H9 (cell line): Measurements from ENCODE around the gene TRIOBP. TPM values are rescaled to one million over a fixed set of nuclear protein-coding genes. Genes with fewer than 3 reads are reported as not detected.

Experiments used
- DNase-seq: peaks from one replicate; pipeline ENCODE4 v3.0.0-alpha.2; 2017
- H2AFZ ChIP-seq: one replicate; pipeline ENCODE4 v1.6.1; 2013; ENCODE audit warnings: mild to moderate bottlenecking, low read length, control low read depth, moderate library complexity
- H2AK5ac ChIP-seq: 2 replicates; pipeline ENCODE4 v1.6.1; 2013; ENCODE audit warnings: low read length, control low read depth, mixed read lengths; ENCODE audit not compliant: insufficient read length
- H2BK120ac ChIP-seq: one replicate; pipeline ENCODE4 v1.6.1; 2013; ENCODE audit warnings: low read depth, mild to moderate bottlenecking, low read length, control low read depth, inconsistent platforms; ENCODE audit not compliant: poor library complexity, severe bottlenecking
- H2BK12ac ChIP-seq: 2 replicates; pipeline ENCODE4 v1.6.1; 2013; ENCODE audit warnings: low read length, control low read depth, mixed read lengths, low read depth; ENCODE audit not compliant: insufficient read length
- H2BK15ac ChIP-seq: 2 replicates; pipeline ENCODE4 v1.6.1; 2013; ENCODE audit warnings: low read depth, low read length, control low read depth
- H2BK20ac ChIP-seq: one replicate; pipeline ENCODE4 v1.6.1; 2013; ENCODE audit warnings: low read depth, mild to moderate bottlenecking, low read length, control low read depth, inconsistent platforms; ENCODE audit not compliant: poor library complexity, severe bottlenecking
- H2BK5ac ChIP-seq: 2 replicates; pipeline ENCODE4 v1.6.1; 2013; ENCODE audit warnings: low read length, control low read depth, mixed read lengths; ENCODE audit not compliant: insufficient read length
- H3K14ac ChIP-seq: 2 replicates; pipeline ENCODE4 v1.6.1; 2013; ENCODE audit warnings: low read length, control low read depth; ENCODE audit not compliant: insufficient read depth
- H3K18ac ChIP-seq: 2 replicates; pipeline ENCODE4 v1.6.1; 2013; ENCODE audit warnings: low read depth, mild to moderate bottlenecking, mixed read lengths, low read length, control low read depth; ENCODE audit not compliant: insufficient read length
- H3K23ac ChIP-seq: 2 replicates; pipeline ENCODE4 v1.6.1; 2013; ENCODE audit warnings: low read length, control low read depth, mixed read lengths, low read depth; ENCODE audit not compliant: insufficient read length
- H3K23me2 ChIP-seq: 2 replicates; pipeline ENCODE4 v1.6.1; 2013; ENCODE audit warnings: low read depth, mild to moderate bottlenecking, mixed read lengths, low read length, control low read depth; ENCODE audit not compliant: insufficient read length, poor library complexity, severe bottlenecking
- H3K27ac ChIP-seq: 2 replicates; pipeline ENCODE4 v1.5.1; 2013; ENCODE audit warnings: low read length, control low read depth, mixed read lengths, low read depth; ENCODE audit not compliant: insufficient read length
- H3K27me3 ChIP-seq: 2 replicates; pipeline ENCODE4 v1.6.1; 2013; ENCODE audit warnings: low read length, control low read depth, inconsistent platforms; ENCODE audit not compliant: insufficient read depth
- H3K4ac ChIP-seq: 2 replicates; pipeline ENCODE4 v1.6.1; 2013; ENCODE audit warnings: low read depth, mild to moderate bottlenecking, control low read depth, inconsistent platforms, low read length, moderate library complexity
- H3K4me1 ChIP-seq: 2 replicates; pipeline ENCODE4 v1.6.1; 2013; ENCODE audit warnings: low read length, control low read depth, inconsistent platforms; ENCODE audit not compliant: insufficient read depth
- H3K4me2 ChIP-seq: 2 replicates; pipeline ENCODE4 v1.6.1; 2013; ENCODE audit warnings: low read length, control low read depth, mixed read lengths; ENCODE audit not compliant: insufficient read length, insufficient read depth
- H3K56ac ChIP-seq: 2 replicates; pipeline ENCODE4 v1.6.1; 2013; ENCODE audit warnings: low read depth, mild to moderate bottlenecking, mixed read lengths, low read length, control low read depth; ENCODE audit not compliant: insufficient read length
- H3K79me1 ChIP-seq: 2 replicates; pipeline ENCODE4 v1.6.1; 2013; ENCODE audit warnings: low read depth, mild to moderate bottlenecking, moderate library complexity, low read length, control low read depth, inconsistent platforms; ENCODE audit not compliant: insufficient read depth, poor library complexity, severe bottlenecking
- H3K79me2 ChIP-seq: 2 replicates; pipeline ENCODE4 v1.6.1; 2013; ENCODE audit warnings: low read length, control low read depth, inconsistent platforms; ENCODE audit not compliant: insufficient read depth
- H3K9ac ChIP-seq: 2 replicates; pipeline ENCODE4 v1.6.1; 2013; ENCODE audit warnings: low read length, control low read depth, mixed read lengths; ENCODE audit not compliant: insufficient read length; ENCODE audit errors: extremely low read depth
- H3K9me3 ChIP-seq: one replicate; pipeline ENCODE4 v1.6.1; 2013; ENCODE audit warnings: low read depth, low read length, inconsistent platforms; ENCODE audit not compliant: control insufficient read depth
- H3T11ph ChIP-seq: one replicate; pipeline ENCODE4 v1.6.1; 2013; ENCODE audit warnings: mild to moderate bottlenecking, low read length, control low read depth, inconsistent platforms
- H4K20me1 ChIP-seq: one replicate; pipeline ENCODE4 v1.6.1; 2013; ENCODE audit not compliant: control insufficient read depth, insufficient read length, insufficient read depth
- H4K5ac ChIP-seq: 2 replicates; pipeline ENCODE4 v1.6.1; 2013; ENCODE audit warnings: low read depth, mild to moderate bottlenecking, mixed read lengths, low read length, control low read depth; ENCODE audit not compliant: insufficient read length
- H4K8ac ChIP-seq: replicated peaks from 2 replicates; pipeline ENCODE4 v1.6.1; 2013; ENCODE audit warnings: low read length, control low read depth, mixed read lengths, low read depth; ENCODE audit not compliant: insufficient read length
- H4K91ac ChIP-seq: 2 replicates; pipeline ENCODE4 v1.6.1; 2013; ENCODE audit warnings: low read depth, mild to moderate bottlenecking, moderate library complexity, mixed read lengths, low read length, control low read depth; ENCODE audit not compliant: insufficient read length
- H3K27ac Mint-ChIP-seq, 3 experiments: 2 replicates in 2 of 3; 3 replicates in 1 of 3; pipeline ENCODE4 v1.8.0; 2020 to 2021; ENCODE audit warnings: mixed read lengths in 3 of 3, mild to moderate bottlenecking in 1 of 3, moderate library complexity in 1 of 3
- H3K27me3 Mint-ChIP-seq: 2 replicates; pipeline ENCODE4 v1.8.0; 2021; ENCODE audit warnings: low read depth, mild to moderate bottlenecking, moderate library complexity, mixed read lengths
- H3K36me3 Mint-ChIP-seq, 3 experiments: 2 replicates in 2 of 3; 3 replicates in 1 of 3; pipeline ENCODE4 v1.8.0; 2020 to 2021; ENCODE audit warnings: low read depth in 3 of 3, mixed read lengths in 3 of 3; ENCODE audit not compliant: insufficient read depth in 1 of 3
- H3K4me1 Mint-ChIP-seq, 2 experiments: 2 replicates each; pipeline ENCODE4 v1.8.0; 2020; ENCODE audit warnings: mixed read lengths in 2 of 2
- H3K4me3 Mint-ChIP-seq, 2 experiments: 2 replicates in 1 of 2; 3 replicates in 1 of 2; pipeline ENCODE4 v1.8.0; 2020 to 2021; ENCODE audit warnings: mild to moderate bottlenecking in 2 of 2, mixed read lengths in 2 of 2, moderate library complexity in 1 of 2
- H3K9me3 Mint-ChIP-seq, 2 experiments: 2 replicates in 1 of 2; 3 replicates in 1 of 2; pipeline ENCODE4 v1.8.0; 2020; ENCODE audit warnings: mild to moderate bottlenecking in 2 of 2, mixed read lengths in 2 of 2, moderate library complexity in 1 of 2
- CTCF ChIP-seq: fragments of 200-600 bp; sonication (generic); conservative IDR thresholded peaks from 3 replicates; pipeline ENCODE4 v1.8.0; 2021; ENCODE audit warnings: antibody characterized with exemption, mild to moderate bottlenecking
- WGBS: extraction: QIAGEN DNeasy Blood & Tissue Kit; methylation state at CpG from one replicate; pipeline ENCODE4 v1.1.7; 2013; ENCODE audit warnings: missing lambda C conversion rate, low lambda C conversion rate, mixed read lengths; ENCODE audit not compliant: insufficient read length; ENCODE audit errors: extremely low coverage; 5-methylcytosine and 5-hydroxymethylcytosine counted together
- total RNA-seq: library from RNA; stranded (reverse); gene quantifications from 2 replicates; pipeline ENCODE4 v1.2.1, GENCODE V29; 2021

TRIOBP gene
- total RNA-seq, 1 experiment from 2014 or later: 52.7 TPM

GRCh38 chr22:37714634-37715033, 17.8 kb downstream of the TRIOBP start:
- Histone ChIP-seq H3K23ac (no peak overlapping the region), H4K91ac (no peak overlapping the region), H4K8ac (no peak overlapping the region), H2AFZ (no peak overlapping the region), H4K20me1 (no peaks in the 10 kb centered on the region), H2BK120ac (no peak overlapping the region), H3K18ac (no peak overlapping the region), H3K27ac (no peak overlapping the region), H3K79me1 (no peaks in the 10 kb centered on the region), H3K4me2 (no peak overlapping the region), H2BK5ac (no peak overlapping the region), H3K14ac (no peak overlapping the region), H3K4me1 (no peaks in the 10 kb centered on the region), H3K79me2 (no peaks in the 10 kb centered on the region), H3K9ac (no peak overlapping the region), H3K4ac (no peak overlapping the region), H3K27me3 (no peaks in the 10 kb centered on the region), H3K23me2 (no peaks in the 10 kb centered on the region), H2BK15ac (no peak overlapping the region), H3K9me3 (no peaks in the 10 kb centered on the region), H2AK5ac (no peak overlapping the region), H2BK20ac (no peak overlapping the region), H4K5ac (no peak overlapping the region), H3K56ac (no peak overlapping the region), H2BK12ac (no peak overlapping the region), H3T11ph (no peak overlapping the region)
- Mint-ChIP-seq H3K4me3 (no peak overlapping the region), H3K4me1 (peaks cover 0 to 8% of the 10 kb centered on the region in 2 experiments; a peak in 2 of 4 replicates), H3K27me3 (peaks cover 1% of the 10 kb centered on the region; the same call in 1 of the 2 replicates), H3K27ac (no peak overlapping the region), H3K9me3 (no peaks in the 10 kb centered on the region), H3K36me3 (peaks cover 32 to 67% (median 66%) of the 10 kb centered on the region in 3 experiments)
- no peak for TF ChIP-seq CTCF
- DNase-seq: no peak
- WGBS: no CpG with 5 or more reads among the region's 2 CpGs
